Measurements from ENCODE around the gene SFI1.
"Not testable (repeated sequence)": the region's sequence is repeated elsewhere in the genome, so short reads cannot be mapped to it uniquely, and the experiment has no call there.

SFI1 gene

DNA sequence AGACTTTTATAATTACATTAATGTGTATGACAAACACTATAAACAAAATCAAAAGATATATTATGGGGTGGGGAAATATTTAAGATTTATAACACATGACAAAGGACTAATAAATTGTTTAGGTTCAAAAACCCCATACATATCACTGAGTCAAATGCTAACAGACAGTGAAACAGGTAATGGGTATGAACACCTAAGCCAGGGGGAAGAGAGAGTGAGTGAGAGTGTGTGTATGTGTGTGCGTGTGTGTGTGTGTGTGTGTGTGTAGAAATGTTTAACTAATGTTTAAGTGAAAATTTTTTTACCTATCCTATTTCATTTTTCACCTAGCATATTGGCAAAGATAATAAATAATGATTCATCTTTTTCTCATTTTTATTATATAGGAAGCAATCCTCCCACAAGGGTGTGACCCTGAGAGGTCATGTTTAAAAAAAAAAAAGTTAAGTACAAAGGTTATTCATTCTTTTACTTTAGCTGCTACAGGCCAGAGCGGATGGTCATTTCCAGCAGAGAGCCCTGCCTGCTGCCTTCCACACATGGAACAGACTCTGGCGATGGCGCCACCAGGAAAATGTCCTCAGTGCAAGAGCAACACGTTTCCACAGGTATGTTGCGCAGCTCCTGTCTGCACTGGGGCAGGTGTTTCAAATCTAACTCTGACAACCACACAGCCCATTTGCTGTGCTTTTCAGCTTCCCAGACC, 92.8 kb downstream of the SFI1 start:
- no peak for DNase-seq (ENCODE audit: low spot score)

- not testable (repeated sequence) for DNase-seq (ENCODE audit: low spot score)
Observed at GRCh38 chr22:31590161-31590560, 93.8 kb downstream of the SFI1 start.

DNA sequence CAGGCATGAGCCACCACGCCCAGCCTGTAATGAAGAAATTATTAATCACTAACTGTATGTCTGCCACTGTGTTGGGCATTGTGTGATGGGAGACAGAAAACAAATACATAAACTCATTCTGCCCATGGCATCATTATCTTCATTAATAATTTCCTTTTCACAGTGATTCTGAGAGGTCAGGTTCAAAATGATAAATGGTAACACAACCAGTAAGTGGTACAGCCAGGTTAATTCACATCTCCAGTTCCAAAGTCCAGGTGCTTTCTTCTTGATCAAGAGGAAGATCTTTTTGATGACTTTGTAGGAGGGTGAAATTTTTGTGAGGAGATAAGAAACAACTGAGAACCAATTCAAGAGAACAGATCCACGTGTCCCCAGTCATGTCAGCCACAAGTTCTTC, 98.9 kb downstream of the SFI1 start:
- DNase-seq (ENCODE audit: low spot score): no peak

DNA sequence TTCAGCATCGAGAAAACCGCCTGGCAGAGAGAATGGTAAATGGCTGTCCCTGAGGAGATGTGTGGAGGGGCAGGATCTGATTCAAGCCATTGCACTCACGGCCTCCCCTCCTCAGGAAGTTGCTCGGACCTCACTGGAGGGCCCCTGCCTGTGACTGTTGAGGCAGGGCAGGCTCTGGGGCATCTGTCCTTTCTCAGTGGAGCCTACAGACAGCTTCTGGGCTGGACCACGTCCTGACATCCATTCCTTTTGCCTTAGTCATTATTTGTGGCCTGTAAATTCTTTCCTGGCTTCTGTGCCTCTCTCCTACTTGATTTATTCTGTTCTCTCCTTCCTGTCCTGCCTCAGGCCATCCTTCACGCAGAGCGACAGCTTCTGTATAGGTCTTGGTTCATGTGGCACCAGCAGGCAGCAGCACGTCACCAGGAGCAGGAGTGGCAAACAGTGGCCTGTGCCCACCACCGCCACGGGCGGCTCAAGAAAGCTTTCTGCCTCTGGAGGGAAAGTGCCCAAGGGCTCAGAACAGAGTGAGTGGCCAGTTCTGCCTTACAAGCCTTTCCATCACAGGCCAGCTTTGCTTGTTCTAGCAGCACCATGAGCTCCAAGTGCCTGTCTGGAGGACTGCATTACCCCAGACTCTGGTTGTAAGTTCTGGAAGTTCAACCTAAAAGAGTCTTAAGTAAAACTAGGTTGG, 106.1 kb downstream of the SFI1 start:
- DNase-seq (ENCODE audit: low spot score): peak; percentile 89

DNA sequence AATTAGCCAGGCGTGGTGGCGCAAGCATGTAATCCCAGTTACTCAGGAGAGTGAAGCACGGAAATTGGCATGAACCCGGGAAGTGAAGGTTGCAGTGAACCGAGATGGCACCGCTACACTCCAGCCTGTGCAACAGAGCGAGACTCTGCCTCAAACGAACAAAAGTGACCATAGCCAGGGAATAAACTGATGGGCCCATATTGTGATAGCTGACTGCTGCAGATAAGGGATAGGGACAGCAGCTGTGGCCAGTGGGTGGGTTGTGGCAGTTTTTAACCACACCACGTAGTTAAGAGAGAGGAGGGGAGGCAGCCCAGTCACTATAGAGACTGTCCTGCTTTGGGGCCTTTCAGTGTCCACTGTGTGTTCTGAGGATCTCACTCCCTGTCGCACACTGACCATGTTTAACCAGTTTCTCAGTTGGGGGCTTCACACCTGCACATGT, 106.8 kb downstream of the SFI1 start:
- DNase-seq (ENCODE audit: low spot score): peak; percentile 70

- DNase-seq (ENCODE audit: low spot score): no peak
Observed at GRCh38 chr22:31603574-31603973, 107.2 kb downstream of the SFI1 start.

- DNase-seq (ENCODE audit: low spot score): no peak
Observed at GRCh38 chr22:31604137-31604705, 107.9 kb downstream of the SFI1 start.

DNA sequence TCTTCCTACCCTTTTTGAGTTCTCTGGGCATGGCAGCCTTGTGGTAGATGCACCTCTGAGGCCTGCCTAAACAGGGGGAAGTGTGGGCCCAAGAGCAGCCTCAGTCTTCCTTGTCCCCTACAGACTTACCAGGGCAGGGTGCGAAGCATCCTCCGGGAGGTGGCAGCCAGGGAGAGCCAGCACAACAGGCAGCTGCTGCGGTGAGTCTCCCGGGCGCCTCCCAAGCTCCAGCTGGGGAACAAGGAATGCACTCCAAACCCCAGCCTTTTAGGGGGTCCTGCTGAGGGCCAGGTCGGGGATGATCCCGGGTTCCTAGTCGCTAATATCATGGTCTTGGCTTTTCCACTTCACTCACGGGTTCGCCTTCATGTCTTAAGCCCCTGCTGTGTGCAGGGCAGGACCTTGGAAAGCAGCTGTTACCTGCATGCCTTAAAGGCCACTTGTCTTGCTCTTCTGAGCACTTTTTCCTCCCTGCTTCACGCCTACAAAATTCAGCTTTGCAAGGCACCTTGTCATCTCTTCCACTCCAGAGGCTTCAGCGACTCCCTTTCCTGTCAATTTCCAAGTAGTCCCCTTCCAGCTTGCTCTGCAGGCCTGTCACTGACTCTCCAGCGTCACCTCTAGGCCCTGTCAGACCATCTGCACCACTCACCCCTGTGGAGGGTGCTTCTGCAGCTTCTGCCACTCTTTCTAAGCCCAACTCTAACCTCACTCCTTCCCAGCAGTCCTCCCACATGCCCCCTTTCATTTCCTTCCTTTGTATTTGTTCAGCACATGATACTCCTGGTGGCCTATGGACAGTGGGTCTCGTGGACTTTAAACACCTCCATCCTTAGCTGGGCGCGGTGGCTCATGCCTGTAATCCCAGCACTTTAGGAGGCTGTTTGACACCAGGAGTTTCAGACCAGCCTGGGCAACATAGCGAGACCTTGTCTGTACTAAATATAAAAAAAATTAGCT, 108.7 kb downstream of the SFI1 start:
- no peak for DNase-seq (ENCODE audit: low spot score)

DNA sequence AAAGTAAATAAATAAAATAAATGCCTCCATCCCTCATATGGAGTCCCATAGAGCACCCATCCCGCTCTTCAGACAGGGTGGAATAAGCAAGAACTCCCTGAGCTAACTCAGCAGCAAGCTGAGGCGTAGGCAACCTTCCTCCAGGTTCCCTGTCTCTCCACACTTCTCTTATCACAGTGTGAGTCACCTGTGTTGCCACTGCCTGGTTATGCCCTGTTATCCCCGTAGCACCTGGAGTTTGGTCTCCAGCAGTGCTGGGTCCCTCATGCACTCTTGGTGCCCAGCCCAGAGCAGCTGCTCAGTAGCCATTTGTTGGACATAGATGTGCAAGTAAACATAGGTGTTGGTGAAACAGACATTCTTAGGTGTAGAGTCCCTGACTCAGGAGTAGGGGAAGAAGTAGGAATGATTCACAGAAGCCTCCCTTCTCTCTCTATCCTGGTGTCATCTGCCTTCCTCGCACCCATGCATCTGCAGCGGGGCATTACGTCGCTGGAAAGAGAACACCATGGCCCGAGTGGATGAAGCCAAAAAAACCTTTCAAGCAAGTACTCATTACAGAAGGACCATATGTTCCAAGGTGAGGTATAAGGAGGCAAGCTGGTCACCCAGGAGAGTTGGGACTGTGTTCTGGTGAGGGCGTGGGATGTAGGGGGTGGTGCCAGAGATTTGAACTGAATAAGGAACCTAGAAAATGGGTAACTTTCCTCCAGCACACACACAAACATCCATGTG, 109.7 kb downstream of the SFI1 start:
- no peak for DNase-seq (ENCODE audit: low spot score)

DNA sequence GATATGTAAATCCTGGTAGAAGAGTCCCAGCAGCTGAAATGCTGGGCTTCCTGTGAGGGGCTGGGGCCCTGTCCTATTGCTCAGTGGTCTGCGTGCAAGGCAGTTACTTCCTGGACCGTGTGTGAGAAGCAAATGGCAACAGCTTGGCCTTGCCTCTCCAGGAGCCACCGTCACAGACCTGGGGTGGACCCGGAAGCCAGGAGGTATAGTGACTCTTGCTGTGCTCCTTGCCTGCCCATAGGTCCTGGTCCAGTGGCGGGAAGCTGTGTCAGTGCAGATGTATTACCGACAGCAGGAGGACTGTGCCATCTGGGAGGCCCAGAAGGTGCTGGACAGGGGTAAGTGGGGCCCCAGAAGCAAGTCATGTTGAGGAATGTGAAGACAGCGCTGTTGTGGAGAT, 111.4 kb downstream of the SFI1 start:
- no peak for DNase-seq (ENCODE audit: low spot score)

DNA sequence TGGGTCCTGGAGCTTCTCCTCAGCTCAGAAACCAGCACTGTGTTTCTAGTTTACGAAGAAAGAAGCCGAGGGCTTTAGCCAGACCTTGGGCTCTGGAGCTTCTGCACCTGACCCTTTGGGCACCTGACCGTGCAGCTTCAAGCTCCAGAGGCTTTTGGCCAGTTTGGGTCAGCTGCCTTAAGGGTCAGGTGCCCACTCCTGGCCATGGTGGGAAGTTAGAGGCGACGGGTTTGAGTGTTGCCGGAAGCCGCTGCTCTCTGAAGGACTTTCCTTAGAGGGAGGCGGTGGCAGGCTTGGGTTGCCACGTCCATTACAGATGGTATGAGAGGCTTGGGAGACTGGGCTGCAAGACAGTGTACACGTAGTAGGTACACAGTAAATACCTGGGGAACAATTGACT, 113.4 kb downstream of the SFI1 start:
- no peak for DNase-seq (ENCODE audit: low spot score)

DNA sequence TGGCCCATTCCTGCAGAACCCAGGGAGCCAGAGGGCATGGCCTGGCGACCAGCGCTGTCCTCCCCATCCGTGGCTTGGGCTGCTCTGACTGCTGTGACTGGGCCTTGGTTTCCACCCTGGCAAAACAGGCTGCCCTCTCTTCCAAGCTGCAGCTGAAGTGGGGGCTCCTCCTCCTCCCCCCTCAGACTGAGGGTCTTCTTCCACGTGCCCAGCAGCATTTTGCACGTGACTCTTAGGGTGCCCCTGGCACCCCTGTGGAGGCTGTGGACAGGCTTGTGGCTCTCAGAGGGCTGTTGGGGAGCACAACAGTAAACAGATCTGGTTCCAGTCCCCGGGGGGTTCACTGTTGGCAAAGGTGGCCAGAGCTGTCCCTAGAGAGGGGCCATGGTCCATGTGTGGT, 114.3 kb downstream of the SFI1 start:
- no peak for DNase-seq (ENCODE audit: low spot score)

GRCh38 chr22:31611061-31611760, 114.9 kb downstream of the SFI1 start:
- DNase-seq (ENCODE audit: low spot score): no peak

- no peak for DNase-seq (ENCODE audit: low spot score)
Observed at GRCh38 chr22:31612891-31613285, 116.6 kb downstream of the SFI1 start.

GRCh38 chr22:31613286-31613903, 117.1 kb downstream of the SFI1 start:
- DNase-seq (ENCODE audit: low spot score): no peak

DNA sequence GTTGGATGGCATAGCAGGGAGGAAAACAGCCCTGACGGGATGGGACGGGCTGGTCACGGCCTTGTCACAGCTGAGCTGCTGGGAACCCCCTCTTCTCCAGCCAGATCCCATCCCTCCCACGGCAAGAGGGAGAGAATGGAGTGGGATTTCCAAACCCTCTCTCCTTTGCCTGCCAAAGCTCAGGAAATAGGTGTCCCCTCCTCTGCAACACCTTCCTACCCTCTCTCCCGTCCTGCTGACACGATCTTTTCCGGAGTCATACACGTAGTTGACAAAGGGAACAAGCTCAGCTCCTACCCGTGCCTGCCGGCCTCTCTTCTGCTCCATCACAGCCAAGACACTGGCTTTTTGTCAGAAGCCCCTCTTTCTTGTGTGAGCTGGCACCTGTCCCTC, 117.6 kb downstream of the SFI1 start:
- DNase-seq (ENCODE audit: low spot score): no peak

GRCh38 chr22:31614781-31615490, 118.6 kb downstream of the SFI1 start:
- no peak for DNase-seq (ENCODE audit: low spot score)

DNA sequence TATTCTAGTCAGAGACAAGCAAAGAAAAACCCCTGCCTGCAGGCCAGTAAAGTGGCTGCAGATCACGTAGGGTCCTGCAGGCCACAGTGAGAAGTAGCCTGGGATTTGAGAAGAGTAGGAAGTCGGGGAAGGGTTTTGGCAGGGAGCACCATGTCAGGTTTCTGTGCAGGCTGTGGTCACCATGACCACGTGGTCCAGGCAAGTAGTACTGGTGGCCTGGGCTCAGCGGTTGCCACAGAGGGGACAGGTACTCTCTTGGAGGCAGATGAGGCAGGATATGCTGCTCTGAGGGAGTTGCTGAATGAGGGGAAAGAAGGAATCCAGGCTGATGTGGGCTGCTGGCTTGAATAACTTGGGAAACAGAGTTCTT, 119.1 kb downstream of the SFI1 start:
- no peak for DNase-seq (ENCODE audit: low spot score)

- DNase-seq (ENCODE audit: low spot score): no peak
Observed at GRCh38 chr22:31615940-31616314, 119.6 kb downstream of the SFI1 start.

Data from kidney tubule cell (primary cell).